GM19043 (cell line): ENCODE measurements around the gene ARHGAP8.

Experiments
- ATAC-seq: cut with Tn5 transposase; IDR thresholded peaks from one replicate; pipeline ENCODE4 v1.9.1; 2021; ENCODE audit warnings: low read depth; ENCODE audit not compliant: unreplicated experiment

ARHGAP8 gene

DNA sequence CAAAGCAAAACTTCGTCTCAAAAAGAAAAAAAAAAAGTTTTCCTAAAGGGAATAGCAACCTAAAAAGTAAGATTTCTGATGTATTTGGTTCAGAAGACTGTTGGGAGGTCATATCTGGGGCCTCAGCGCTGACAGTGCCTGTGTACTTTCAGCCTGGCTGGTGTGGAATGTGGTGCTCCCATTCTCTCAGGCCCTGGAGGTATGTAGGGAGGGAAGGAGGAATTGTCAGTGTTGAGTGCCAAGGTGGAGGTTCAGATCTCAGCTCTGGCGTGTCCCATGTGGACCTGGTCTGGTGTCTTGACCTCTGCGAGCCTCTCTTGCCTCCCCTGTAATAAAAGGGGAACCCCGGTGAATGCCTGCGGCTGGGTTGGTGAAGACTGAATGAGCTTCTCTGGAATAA, 28.0 kb upstream of the ARHGAP8 start:
- ATAC-seq, result no peak

DNA sequence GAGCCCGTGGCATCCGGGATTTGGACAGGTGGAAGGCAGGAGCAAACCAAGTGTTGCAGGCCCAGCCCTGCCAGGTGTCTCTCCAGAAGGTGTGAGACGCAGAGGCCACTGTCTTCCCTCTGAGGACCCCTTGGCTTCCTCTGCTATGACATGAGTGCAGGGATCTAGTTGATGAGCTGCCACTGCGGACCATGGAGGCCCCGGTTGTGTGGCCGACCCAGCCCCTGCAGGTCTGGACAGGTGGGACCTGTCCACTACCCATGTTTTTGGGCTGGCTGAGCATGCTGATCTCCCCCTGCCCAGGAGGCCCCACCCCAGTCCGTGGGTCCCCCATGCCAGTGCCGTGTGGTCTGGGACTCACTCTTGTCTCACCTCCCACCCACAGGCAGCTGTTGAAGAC, 27.5 kb upstream of the ARHGAP8 start:
- ATAC-seq, result no peak

GRCh38 chr22:44726439-44726838, 25.9 kb upstream of the ARHGAP8 start:
- no peak for ATAC-seq

DNA sequence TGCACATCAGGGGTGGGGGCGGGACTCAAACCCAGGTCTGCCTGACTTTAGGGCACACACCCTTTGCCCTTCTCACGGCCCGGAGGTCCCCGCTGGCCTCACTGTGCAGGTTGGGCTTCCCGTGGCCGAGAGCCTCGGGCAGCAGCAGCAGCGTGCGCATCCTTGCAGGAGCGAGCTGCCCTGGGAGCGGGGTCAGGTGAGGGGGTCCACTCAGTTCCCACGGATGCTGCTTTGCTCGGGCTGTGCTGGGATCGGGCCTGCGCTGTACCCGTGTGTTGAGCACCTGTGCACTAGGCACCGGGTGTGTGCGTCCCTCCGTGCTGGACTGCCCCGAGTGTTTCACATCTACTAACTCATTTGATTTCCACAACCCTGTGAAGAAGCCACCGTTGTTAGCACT, 25.2 kb upstream of the ARHGAP8 start:
- ATAC-seq, result no peak

DNA sequence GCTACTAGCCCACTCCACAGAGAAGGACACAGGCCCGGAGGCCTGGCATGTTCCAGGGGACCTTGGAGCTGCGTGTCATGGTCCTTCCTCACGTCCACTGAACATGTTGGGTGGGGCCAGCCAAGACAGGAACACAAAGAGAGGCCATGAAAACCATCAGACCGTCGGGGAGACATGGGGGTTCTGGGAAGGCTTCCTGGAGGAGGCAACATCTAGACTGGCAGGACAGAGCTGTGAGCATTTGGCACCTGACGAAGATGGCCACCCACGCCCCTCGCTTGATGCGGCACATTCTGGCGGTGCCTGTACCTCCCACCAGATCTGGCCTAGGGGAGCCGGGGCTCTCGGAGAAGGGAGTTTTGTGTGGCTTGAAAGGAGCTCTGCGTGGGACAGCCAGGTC, 24.7 kb upstream of the ARHGAP8 start:
- ATAC-seq, result no peak

DNA sequence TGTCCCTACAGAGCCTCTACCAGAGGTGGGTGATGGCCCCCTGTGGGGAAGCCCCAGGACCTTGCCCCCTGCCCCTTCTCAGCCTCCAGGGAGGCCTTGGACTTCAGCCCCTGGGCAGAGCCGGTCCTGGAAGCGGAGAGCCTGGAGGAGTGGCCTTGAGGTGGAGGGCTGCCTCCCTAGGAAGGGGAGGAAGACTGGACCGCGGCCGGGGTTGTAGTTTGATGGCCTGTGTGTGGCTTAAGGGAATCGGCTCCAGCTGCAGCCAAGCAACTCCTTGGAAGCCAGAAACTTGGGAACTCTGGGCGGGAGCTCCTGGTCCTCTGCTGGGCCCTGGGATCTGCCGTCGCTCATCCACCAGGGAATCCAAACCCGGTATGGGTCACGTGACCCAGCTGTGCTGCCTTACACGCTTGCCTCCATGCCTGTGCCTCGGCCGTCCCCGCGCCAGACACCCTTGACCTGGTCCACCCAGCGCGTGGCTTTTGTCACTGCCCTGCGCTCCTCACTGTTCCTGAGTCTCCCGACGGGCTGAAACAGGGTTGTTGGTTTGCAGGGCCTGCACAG, 23.5 kb upstream of the ARHGAP8 start:
- no peak for ATAC-seq

- no peak for ATAC-seq
These were observed 22.9 kb upstream of the ARHGAP8 start for GRCh38 chr22:44729391-44730021.

DNA sequence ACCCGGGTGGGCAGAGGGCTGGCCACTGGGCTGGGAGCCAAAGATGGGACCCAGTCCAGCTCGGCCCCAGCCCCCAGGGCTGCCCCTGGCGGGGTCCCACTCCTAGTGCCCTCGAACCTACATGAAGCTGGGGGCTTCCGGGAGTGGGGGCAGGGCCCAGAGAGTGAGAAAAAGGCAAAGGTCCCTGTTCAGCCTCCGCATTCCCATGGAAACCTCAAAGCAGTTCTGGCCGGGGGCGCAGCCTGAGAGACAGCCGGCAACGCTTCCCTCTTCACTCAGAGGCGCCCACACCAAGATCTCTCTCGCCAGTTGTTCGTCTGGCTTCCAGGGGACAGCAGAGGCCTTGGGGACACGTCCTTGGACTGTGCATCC, 22.4 kb upstream of the ARHGAP8 start:
- no peak for ATAC-seq

GRCh38 chr22:44730490-44731356, 21.7 kb upstream of the ARHGAP8 start:
- ATAC-seq, result no peak

DNA sequence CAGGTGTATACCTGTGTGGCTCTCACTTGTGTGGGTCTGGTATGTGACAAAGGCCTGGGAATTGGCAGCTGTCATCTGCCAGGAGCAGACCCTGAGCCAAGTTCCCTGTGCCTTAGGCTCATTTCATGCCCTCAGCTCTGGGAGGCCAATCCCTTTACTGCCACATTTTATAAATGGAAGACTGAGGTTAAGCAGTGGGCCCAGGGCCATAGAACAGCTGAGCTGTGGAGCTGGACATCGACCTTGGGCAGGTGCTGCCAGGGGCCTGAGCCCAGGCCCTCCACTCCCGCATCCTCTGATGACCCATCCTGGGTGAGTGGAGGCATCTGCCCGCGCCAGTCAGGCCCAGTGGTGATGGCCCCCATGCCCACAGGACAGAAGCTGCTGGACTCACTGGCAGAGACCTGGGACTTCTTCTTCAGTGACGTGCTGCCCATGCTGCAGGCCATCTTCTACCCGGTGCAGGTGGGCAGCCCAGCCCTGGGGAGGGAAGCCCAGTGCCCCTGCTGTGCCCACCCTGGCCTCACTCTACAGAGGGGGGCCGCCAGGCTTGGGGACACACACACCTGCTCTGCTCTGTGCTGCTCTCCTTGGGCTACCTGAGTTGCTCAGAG, 20.9 kb upstream of the ARHGAP8 start:
- ATAC-seq, result no peak

- no peak for ATAC-seq
These were observed 20.3 kb upstream of the ARHGAP8 start for GRCh38 chr22:44732017-44732561.

- ATAC-seq, result no peak
These were observed 19.7 kb upstream of the ARHGAP8 start for GRCh38 chr22:44732661-44733060.

- no peak for ATAC-seq
These were observed 18.8 kb upstream of the ARHGAP8 start for GRCh38 chr22:44733426-44734106.

GRCh38 chr22:44734278-44734677, 18.1 kb upstream of the ARHGAP8 start:
- ATAC-seq, result no peak

GRCh38 chr22:44734801-44735517, 17.4 kb upstream of the ARHGAP8 start:
- no peak for ATAC-seq

GRCh38 chr22:44735518-44736428, 16.6 kb upstream of the ARHGAP8 start:
- ATAC-seq, result no peak

- no peak for ATAC-seq
These were observed 15.6 kb upstream of the ARHGAP8 start for GRCh38 chr22:44736581-44737405.
